Muscle of back (tissue), 11 donors: Measurements from ENCODE around the gene CPNE8. TPM values are rescaled to one million over a fixed set of nuclear protein-coding genes. Genes with fewer than 3 reads are reported as not detected.

Source experiments
- DNase-seq, 3 donors: peaks; one replicate each; pipeline versions ENCODE4 v3.0.0 to v3.0.0-alpha.2; 2013
- polyA plus RNA-seq, 10 donors: library from polyadenylated mRNA; unstranded; fragments of 120-200 nt; gene quantifications; one replicate each; pipeline ENCODE4 v1.2.1, GENCODE V29; 2013; ENCODE audit not compliant: insufficient read length in 10 of 10

Gene CPNE8
- polyA plus RNA-seq, 10 donors = 6.5 to 9.8 (median 8.6) TPM

DNA sequence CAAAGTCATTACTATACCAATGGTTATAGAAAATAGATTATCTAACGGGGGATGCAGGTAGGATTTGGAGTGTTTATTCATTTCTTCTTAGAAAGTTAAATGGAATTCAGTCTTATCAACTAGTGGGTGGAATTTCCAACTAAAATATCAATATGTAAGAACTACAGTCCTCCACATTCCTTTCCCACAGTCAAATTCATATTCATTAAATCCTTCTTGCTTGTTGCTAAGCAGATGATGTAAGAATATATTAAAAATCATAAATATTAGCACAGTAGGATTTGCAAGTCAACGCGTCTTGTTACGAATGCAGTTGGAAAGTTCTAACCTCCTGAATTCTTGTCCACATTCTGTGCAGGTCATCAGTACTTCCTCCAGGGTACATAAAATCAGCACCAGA, 259.2 kb downstream of the CPNE8 start:
- no peak for DNase-seq

GRCh38 chr12:38639625-38640024, 265.8 kb downstream of the CPNE8 start:
- no peak for DNase-seq

DNA sequence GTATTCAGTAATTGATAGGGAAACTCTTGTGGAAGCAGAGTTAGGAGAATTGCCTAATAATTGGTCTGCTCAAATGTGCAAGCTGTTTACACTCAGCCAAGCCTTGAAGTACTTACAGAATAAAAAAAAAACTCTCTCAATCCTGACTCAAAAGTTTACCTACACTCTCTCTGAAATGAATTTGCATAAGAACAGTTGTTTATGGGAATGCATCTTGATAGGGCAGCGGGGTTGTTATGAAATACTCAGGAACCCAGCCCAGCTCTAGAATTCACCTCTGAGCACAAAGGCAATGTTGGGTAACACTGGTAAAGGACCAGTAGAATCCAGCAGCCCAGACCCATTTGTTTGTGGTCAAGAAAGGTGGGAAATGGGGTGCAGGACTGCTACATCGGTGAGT, 267.0 kb downstream of the CPNE8 start:
- DNase-seq = no peak

DNA sequence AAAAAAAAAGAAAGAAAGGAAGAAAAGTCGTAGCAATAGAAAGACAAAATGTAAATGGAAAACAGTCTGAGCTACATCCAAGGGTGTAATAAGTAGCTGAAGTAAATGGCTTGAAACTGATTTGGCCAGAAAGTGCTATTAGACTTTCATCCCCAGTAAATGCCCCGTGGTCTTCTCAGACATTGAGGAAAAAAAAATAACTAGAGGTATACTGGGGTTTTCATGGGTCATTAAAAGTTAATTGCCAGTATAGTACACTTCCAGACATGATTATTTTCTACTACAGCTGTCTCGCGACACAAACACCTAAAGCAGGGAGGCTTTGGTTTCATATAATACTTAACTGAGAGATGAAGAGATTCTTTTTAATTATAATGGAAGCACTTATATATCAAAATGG, 271.9 kb downstream of the CPNE8 start:
- no peak for DNase-seq

DNA sequence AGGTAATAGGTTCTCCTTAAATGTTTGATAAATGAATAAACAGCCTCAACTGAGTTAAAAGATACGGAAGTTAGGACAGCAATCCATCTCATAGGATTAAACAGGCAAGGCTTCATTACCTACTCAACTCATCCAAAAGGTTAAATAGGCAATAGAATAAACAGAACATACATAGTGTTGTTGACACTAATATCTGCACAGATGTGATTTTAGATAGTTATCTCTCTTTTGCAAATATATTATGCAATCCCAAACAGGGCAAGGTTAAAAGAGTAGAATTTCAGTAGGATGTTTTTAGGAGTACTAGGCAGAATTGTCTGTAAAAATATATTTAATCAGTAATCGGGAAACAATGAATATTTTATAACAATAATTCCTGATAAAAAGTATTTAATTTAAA, 276.3 kb downstream of the CPNE8 start:
- DNase-seq = no peak

DNA sequence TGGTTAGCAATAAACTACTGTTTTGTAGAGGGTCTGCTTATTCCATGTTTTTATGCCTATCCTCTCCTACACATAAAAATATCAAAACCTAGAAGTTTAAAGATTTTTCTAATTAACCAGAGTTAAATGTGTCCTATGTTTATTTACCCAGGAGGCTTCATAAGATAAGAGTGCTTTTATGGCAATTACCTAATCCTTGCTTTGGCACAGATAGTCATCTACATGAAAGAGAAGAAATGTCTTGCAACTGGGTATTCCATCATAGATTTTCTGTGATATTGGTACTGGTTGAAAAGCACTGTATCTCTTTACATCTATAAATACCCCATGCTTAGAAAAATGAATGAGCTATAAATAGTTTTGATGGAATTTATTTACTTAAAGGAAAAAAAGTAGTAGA, 277.1 kb downstream of the CPNE8 start:
- no peak for DNase-seq

GRCh38 chr12:38625306-38625705, 280.1 kb downstream of the CPNE8 start:
- no peak for DNase-seq

DNA sequence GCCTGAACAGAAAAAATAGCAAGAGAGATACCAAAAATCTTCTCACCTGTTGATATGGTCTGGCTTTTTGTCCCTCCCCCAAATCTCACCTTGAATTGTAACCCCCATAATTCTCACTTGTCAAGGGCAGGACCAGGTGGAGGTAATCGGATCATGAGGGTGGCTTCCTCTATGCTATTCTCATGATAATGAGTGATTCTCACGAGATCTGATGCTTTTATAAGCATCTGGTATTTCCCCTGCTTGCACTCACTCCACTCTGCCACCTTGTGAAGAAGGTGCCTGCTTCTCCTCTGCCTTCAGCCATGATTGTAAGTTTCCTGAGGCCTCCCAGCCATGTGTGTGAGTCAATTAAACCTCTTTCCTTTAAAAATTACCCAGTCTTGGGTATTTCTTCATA, 291.2 kb downstream of the CPNE8 start:
- DNase-seq = no peak

DNA sequence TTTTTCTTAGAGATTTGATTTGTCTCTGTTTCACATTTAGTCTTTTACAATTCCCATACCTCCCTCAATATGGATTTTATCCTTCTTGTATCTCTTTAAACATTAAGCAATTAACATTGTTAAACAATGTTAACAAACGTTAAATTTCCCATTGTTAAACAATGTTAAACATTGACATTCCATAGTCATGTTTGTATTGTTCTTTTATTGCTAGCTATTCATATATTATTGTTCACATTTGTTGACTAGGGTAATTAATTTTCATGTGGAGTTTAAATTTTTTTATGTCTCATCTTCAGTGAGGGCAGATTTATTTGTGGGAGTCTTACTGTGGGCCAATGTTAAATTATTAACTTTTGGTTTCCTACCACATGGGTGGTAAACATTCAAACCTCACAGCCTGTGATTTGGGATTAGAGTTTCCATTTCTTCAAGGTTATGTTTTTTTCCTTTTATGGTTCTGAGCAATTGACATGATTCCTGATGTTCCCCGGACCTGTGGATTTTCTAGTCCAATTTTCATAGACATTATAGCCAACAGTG, 294.5 kb downstream of the CPNE8 start:
- DNase-seq = no peak

- DNase-seq = no peak
Observed at GRCh38 chr12:38607295-38607694, 298.1 kb downstream of the CPNE8 start.
